SK-N-SH (cell line): ENCODE data around the gene NEU2. TPM values are rescaled to one million over a fixed set of nuclear protein-coding genes. Genes with fewer than 3 reads are reported as not detected.

Source experiments
- CTCF ChIA-PET: fragments of 300-600, 350-600 bp; formaldehyde crosslinking; extraction: SDS; loops from one replicate; lab custom pipeline; 2021; lab: Yijun Ruan, JAX
- POLR2A ChIA-PET: fragments of 350-600 bp; sonication (Branson Sonifier 250); formaldehyde crosslinking; extraction: SDS; loops from one replicate; lab custom pipeline; 2020; ENCODE audit warnings: antibody characterized with exemption, inconsistent platforms; lab: Yijun Ruan, JAX
- DNase-seq: peaks from one replicate; pipeline ENCODE4 v3.0.0; 2012
- H2AFZ ChIP-seq: fragments of 200-600 bp; sonication (generic); 2 replicates; pipeline ENCODE4 v1.8.1; 2016; ENCODE audit warnings: antibody characterized with exemption, mild to moderate bottlenecking, low read depth
- H3F3A ChIP-seq: fragments of 200-600 bp; sonication (generic); replicated peaks from 2 replicates; pipeline ENCODE3; 2016; ENCODE audit warnings: antibody characterized with exemption, mild to moderate bottlenecking; ENCODE audit not compliant: insufficient read depth
- H3K27ac ChIP-seq, 2 experiments: fragments of 200-500 bp in 1 of 2; fragments of 200-600 bp in 1 of 2; sonication (Bioruptor generic) in 1 of 2; sonication (generic), shearing (Covaris generic) in 1 of 2; 2 replicates each; pipeline versions ENCODE4 v1.5.1 to v1.6.1; 2014 to 2016; ENCODE audit warnings: low read depth in 2 of 2, inconsistent platforms in 1 of 2, low read length in 1 of 2, mild to moderate bottlenecking in 1 of 2, mixed read lengths in 1 of 2
- H3K27me3 ChIP-seq: fragments of 200-600 bp; sonication (generic), shearing (Covaris generic); 2 replicates; pipeline ENCODE4 v1.6.1; 2016; ENCODE audit warnings: mixed run types; ENCODE audit not compliant: insufficient read depth
- H3K36me3 ChIP-seq, 2 experiments: fragments of 200-500 bp in 1 of 2; fragments of 200-600 bp in 1 of 2; sonication (Bioruptor generic) in 1 of 2; sonication (generic) in 1 of 2; replicated peaks in 1 of 2; 2 replicates each; pipeline versions ENCODE3 to v1.5.1; 2014 to 2016; ENCODE audit warnings: low read length in 1 of 2, mild to moderate bottlenecking in 1 of 2; ENCODE audit not compliant: insufficient read depth in 2 of 2, control insufficient read depth in 1 of 2
- H3K4me1 ChIP-seq, 2 experiments: fragments of 200-500 bp in 1 of 2; fragments of 200-600 bp in 1 of 2; sonication (Bioruptor generic) in 1 of 2; sonication (generic), shearing (Covaris generic) in 1 of 2; 2 replicates each; pipeline versions ENCODE4 v1.5.1 to v1.6.1; 2014 to 2016; ENCODE audit warnings: low read depth in 1 of 2, low read length in 1 of 2, mixed run types in 1 of 2; ENCODE audit not compliant: insufficient read depth in 2 of 2, control insufficient read depth in 1 of 2
- H3K4me2 ChIP-seq: fragments of 200-600 bp; sonication (generic), shearing (Covaris generic); 2 replicates; pipeline ENCODE4 v1.6.1; 2017; ENCODE audit warnings: mixed run types
- H3K4me3 ChIP-seq, 2 experiments: fragments of 200-500 bp in 1 of 2; fragments of 200-600 bp in 1 of 2; sonication (Bioruptor generic) in 1 of 2; sonication (generic), shearing (Covaris generic) in 1 of 2; 2 replicates each; pipeline versions ENCODE4 v1.5.1 to v1.8.1; 2014 to 2016; ENCODE audit warnings: low read depth in 2 of 2, inconsistent platforms in 1 of 2, low read length in 1 of 2, mild to moderate bottlenecking in 1 of 2, mixed read lengths in 1 of 2, moderate library complexity in 1 of 2
- H3K79me2 ChIP-seq: fragments of 200-600 bp; sonication (generic); 2 replicates; pipeline ENCODE4 v1.8.1; 2017; ENCODE audit warnings: mild to moderate bottlenecking; ENCODE audit not compliant: insufficient read depth
- H3K9ac ChIP-seq: fragments of 200-600 bp; sonication (generic); 2 replicates; pipeline ENCODE4 v1.6.1; 2017; ENCODE audit warnings: mixed run types
- H3K9me2 ChIP-seq: fragments of 200-600 bp; sonication (generic); 2 replicates; pipeline ENCODE4 v1.6.1; 2017; ENCODE audit warnings: mixed run types
- H3K9me3 ChIP-seq: fragments of 200-600 bp; sonication (generic); 2 replicates; pipeline ENCODE4 v1.6.1; 2017; ENCODE audit warnings: mixed run types, mild to moderate bottlenecking, moderate library complexity
- H4K20me1 ChIP-seq: fragments of 200-600 bp; sonication (generic); 2 replicates; pipeline ENCODE4 v1.6.1; 2017; ENCODE audit warnings: mild to moderate bottlenecking, mixed run types; ENCODE audit not compliant: insufficient read depth
- CHD2 ChIP-seq: fragments of 150-350 bp; IDR thresholded peaks from 2 replicates; pipeline ENCODE4 v1.6.1; 2018; ENCODE audit warnings: low read length; ENCODE audit not compliant: partially characterized antibody
- ELF1 ChIP-seq: IDR thresholded peaks from 2 replicates; pipeline ENCODE4 v1.4.0; 2012
- EZH2phosphoT487 ChIP-seq: fragments of 200-600 bp; sonication (generic); IDR thresholded peaks from 2 replicates; pipeline ENCODE4 v1.6.1; 2017; ENCODE audit warnings: low read depth, mixed run types, mild to moderate bottlenecking, antibody characterized with exemption, moderate library complexity, borderline replicate concordance
- FOXJ3 ChIP-seq: sonication (generic); formaldehyde crosslinking; IDR thresholded peaks from 2 replicates; pipeline ENCODE4 v1.5.1; 2020; ENCODE audit warnings: mild to moderate bottlenecking, missing genetic modification reagents
- GABPA ChIP-seq: IDR thresholded peaks from 2 replicates; pipeline ENCODE4 v1.4.0; 2012; ENCODE audit warnings: low read depth, mild to moderate bottlenecking
- NFIC ChIP-seq: IDR thresholded peaks from 2 replicates; pipeline ENCODE4 v1.4.0; 2012; ENCODE audit warnings: borderline replicate concordance
- RFX5 ChIP-seq: IDR thresholded peaks from 2 replicates; pipeline ENCODE4 v1.6.1; 2012; ENCODE audit warnings: mild to moderate bottlenecking, improper control_type of control experiment, low read length
- RXRA ChIP-seq: IDR thresholded peaks from 2 replicates; pipeline ENCODE4 v1.4.0; 2012; ENCODE audit warnings: low read depth, mild to moderate bottlenecking, borderline replicate concordance
- TAF1 ChIP-seq: IDR thresholded peaks from 2 replicates; pipeline ENCODE4 v1.6.1; 2012; ENCODE audit warnings: low read depth, mild to moderate bottlenecking, low read length, moderate library complexity, borderline replicate concordance
- TCF12 ChIP-seq: IDR thresholded peaks from 2 replicates; pipeline ENCODE4 v1.4.0; 2012
- TEAD4 ChIP-seq: IDR thresholded peaks from 2 replicates; pipeline ENCODE4 v1.4.0; 2012; ENCODE audit warnings: mild to moderate bottlenecking, borderline replicate concordance; ENCODE audit not compliant: insufficient read depth
- YY1 ChIP-seq: IDR thresholded peaks from 2 replicates; pipeline ENCODE4 v1.4.0; 2012; ENCODE audit warnings: low read depth, mild to moderate bottlenecking
- WGBS: methylation state at CpG from one replicate; pipeline ENCODE4 v1.1.6; 2017; ENCODE audit warnings: low lambda C conversion rate; 5-methylcytosine and 5-hydroxymethylcytosine counted together
- polyA plus RNA-seq, 3 experiments: library from polyadenylated mRNA; depleted of rRNA; stranded (reverse); fragments of >200 nt; gene quantifications; 2 replicates each; pipeline ENCODE4 v1.2.3, GENCODE V29; 2012
- TF ChIP-seq, protein P1 (sequence below): IDR thresholded peaks from 2 replicates; pipeline ENCODE4 v1.4.0; 2012; ENCODE audit warnings: low read depth
- TF ChIP-seq, protein P2 (sequence below): fragments of 150-350 bp; IDR thresholded peaks from 2 replicates; pipeline ENCODE4 v1.6.1; 2016; ENCODE audit warnings: mild to moderate bottlenecking, low read depth, low read length
- TF ChIP-seq, protein P3 (sequence below): IDR thresholded peaks from 2 replicates; pipeline ENCODE4 v1.6.1; 2012; ENCODE audit warnings: mild to moderate bottlenecking, low read depth, low read length, moderate library complexity
- TF ChIP-seq, protein P4 (sequence below): fragments of 150-350 bp; IDR thresholded peaks from 2 replicates; pipeline ENCODE4 v1.6.1; 2017; ENCODE audit warnings: antibody characterized with exemption, low read length, low read depth, borderline replicate concordance

Gene NEU2
- polyA plus RNA-seq, 1 of the 3 experiments (the other 2 are of a cell fraction), result not detected

DNA sequence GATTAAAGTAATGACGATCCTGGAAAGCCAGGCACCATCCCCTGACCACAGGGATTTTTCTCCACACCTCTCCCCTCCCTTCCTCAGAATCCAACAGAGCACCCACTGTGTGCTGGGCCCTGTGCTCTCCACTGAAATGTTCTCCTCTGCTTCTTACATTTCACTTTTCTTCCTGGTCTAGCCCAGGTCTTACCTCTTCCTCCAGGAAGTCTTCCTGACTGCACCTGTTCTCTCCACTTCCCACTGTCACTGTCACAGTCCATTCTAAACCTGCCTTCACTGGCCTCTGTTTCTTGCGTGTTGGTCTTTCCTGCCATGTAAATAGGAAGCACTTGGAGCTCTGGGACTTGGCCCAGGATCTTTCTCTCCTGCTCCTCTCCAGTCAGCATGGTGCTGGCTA, 12.0 kb upstream of the NEU2 start:
- ChIA-PET POLR2A (no interaction called here), CTCF (interaction anchor here (1.4 kb wide), 1 partner anchor 9 kb away, joined by 4 read pairs; no protein-coding TSS in a partner anchor)
- Histone ChIP-seq H3K4me3 (no peak overlapping the region), H3K79me2 (no peaks in the 10 kb centered on the region), H3K9me2 (no peaks in the 10 kb centered on the region), H3K27me3 (no peaks in the 10 kb centered on the region), H3K4me1 (no peaks in the 10 kb centered on the region), H3K36me3 (no peaks in the 10 kb centered on the region), H3K27ac (no peak overlapping the region), H4K20me1 (no peaks in the 10 kb centered on the region), H3K9ac (no peak overlapping the region), H2AFZ (no peak overlapping the region), H3K4me2 (no peak overlapping the region), H3K9me3 (no peaks in the 10 kb centered on the region), H3F3A (no peaks in the 10 kb centered on the region)
- TF ChIP-seq RFX5 (no peak), EZH2phosphoT487 (no peak), TAF1 (no peak), RXRA (no peak), YY1 (no peak), GABPA (no peak), FOXJ3 (CRISPR knock-in tag) (no peak), ELF1 (no peak)
- TF ChIP-seq, protein P1, sequence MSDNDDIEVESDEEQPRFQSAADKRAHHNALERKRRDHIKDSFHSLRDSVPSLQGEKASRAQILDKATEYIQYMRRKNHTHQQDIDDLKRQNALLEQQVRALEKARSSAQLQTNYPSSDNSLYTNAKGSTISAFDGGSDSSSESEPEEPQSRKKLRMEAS, result no peak
- TF ChIP-seq, protein P2, sequence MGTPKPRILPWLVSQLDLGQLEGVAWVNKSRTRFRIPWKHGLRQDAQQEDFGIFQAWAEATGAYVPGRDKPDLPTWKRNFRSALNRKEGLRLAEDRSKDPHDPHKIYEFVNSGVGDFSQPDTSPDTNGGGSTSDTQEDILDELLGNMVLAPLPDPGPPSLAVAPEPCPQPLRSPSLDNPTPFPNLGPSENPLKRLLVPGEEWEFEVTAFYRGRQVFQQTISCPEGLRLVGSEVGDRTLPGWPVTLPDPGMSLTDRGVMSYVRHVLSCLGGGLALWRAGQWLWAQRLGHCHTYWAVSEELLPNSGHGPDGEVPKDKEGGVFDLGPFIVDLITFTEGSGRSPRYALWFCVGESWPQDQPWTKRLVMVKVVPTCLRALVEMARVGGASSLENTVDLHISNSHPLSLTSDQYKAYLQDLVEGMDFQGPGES, result no peak
- 79% methylated on average over 2 of the region's 2 CpGs for WGBS
- no peak for DNase-seq

DNA sequence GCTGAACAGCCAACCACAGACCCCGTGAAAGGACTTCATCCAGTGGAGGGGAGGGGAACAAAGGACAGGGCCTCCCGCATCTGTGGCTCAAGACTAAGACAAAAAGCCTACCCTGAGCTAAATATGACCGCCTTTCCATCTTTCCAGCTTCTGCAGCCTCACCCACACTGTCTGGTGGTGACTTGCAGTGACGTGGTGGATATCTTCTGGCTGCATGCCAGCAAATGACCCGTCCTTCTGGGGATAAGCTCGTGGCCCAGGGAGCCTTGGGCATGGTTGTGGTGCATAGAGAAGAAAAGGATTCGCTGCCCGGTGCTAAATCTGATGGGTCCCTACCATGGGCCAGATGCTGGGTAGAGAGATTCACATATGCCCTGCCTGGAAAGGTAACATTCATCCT, 10.7 kb upstream of the NEU2 start:
- DNase-seq, result no peak
- H3K79me2 ChIP-seq, result no peaks in the 10 kb centered on the region
- POLR2A ChIA-PET, result no interaction called here

DNA sequence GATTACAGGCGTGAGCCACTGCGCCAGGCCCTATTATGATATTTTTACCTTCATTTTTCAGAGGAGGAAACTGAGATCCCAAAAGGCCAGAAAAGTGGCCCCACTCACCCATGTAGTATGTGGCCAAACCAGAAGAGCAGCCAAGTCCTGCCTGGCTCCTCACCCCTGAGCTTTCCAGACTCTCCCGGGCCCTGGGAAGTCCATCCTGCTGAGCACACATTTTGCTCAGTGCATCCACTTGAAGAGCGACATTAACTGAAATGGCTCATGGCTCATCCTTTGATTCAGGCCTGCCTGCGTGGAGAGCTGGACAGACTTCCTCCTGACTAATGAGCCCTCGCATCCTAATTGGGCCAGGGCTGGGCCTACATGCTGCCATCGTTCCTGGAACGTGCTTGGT, 9.9 kb upstream of the NEU2 start:
- ChIA-PET CTCF (no interaction called here), POLR2A (no interaction called here)
- DNase-seq, result no peak
- no peaks in the 10 kb centered on the region for H3K9me2 ChIP-seq
- H3K4me2 ChIP-seq, result no peak overlapping the region
- no peaks in the 10 kb centered on the region for H3K36me3 ChIP-seq
- H3F3A ChIP-seq, result no peaks in the 10 kb centered on the region
- no peaks in the 10 kb centered on the region for H3K27me3 ChIP-seq
- H3K4me3 ChIP-seq, result no peak overlapping the region
- H3K79me2 ChIP-seq, result no peaks in the 10 kb centered on the region
- H3K4me1 ChIP-seq, result no peaks in the 10 kb centered on the region
- WGBS, result 88% methylated on average over 8 of the region's 8 CpGs
- H2AFZ ChIP-seq, result no peak overlapping the region
- no peak overlapping the region for H3K27ac ChIP-seq
- no peaks in the 10 kb centered on the region for H3K9me3 ChIP-seq
- H4K20me1 ChIP-seq, result no peaks in the 10 kb centered on the region
- H3K9ac ChIP-seq, result no peak overlapping the region
- TF ChIP-seq, protein P3, sequence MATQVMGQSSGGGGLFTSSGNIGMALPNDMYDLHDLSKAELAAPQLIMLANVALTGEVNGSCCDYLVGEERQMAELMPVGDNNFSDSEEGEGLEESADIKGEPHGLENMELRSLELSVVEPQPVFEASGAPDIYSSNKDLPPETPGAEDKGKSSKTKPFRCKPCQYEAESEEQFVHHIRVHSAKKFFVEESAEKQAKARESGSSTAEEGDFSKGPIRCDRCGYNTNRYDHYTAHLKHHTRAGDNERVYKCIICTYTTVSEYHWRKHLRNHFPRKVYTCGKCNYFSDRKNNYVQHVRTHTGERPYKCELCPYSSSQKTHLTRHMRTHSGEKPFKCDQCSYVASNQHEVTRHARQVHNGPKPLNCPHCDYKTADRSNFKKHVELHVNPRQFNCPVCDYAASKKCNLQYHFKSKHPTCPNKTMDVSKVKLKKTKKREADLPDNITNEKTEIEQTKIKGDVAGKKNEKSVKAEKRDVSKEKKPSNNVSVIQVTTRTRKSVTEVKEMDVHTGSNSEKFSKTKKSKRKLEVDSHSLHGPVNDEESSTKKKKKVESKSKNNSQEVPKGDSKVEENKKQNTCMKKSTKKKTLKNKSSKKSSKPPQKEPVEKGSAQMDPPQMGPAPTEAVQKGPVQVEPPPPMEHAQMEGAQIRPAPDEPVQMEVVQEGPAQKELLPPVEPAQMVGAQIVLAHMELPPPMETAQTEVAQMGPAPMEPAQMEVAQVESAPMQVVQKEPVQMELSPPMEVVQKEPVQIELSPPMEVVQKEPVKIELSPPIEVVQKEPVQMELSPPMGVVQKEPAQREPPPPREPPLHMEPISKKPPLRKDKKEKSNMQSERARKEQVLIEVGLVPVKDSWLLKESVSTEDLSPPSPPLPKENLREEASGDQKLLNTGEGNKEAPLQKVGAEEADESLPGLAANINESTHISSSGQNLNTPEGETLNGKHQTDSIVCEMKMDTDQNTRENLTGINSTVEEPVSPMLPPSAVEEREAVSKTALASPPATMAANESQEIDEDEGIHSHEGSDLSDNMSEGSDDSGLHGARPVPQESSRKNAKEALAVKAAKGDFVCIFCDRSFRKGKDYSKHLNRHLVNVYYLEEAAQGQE, result no peak
- TF ChIP-seq EZH2phosphoT487, result no peak
- no peak for TF ChIP-seq TEAD4
- TF ChIP-seq, protein P4, sequence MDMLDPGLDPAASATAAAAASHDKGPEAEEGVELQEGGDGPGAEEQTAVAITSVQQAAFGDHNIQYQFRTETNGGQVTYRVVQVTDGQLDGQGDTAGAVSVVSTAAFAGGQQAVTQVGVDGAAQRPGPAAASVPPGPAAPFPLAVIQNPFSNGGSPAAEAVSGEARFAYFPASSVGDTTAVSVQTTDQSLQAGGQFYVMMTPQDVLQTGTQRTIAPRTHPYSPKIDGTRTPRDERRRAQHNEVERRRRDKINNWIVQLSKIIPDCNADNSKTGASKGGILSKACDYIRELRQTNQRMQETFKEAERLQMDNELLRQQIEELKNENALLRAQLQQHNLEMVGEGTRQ, result no peak
- no peak for TF ChIP-seq NFIC
- TF ChIP-seq, protein P2, result no peak
- TF ChIP-seq CHD2, result no peak

More for the DNA sequence above, 10.7 kb upstream of the NEU2 start:
- H3K27me3 ChIP-seq, result no peaks in the 10 kb centered on the region
- no peak overlapping the region for H3K27ac ChIP-seq
- H3K9me3 ChIP-seq, result no peaks in the 10 kb centered on the region
- H3K36me3 ChIP-seq, result no peaks in the 10 kb centered on the region
- H3K4me3 ChIP-seq, result no peak overlapping the region
- H3K9ac ChIP-seq, result no peak overlapping the region
- TF ChIP-seq NFIC (peak; percentile 44; the same call in 1 of the 2 replicates), TCF12 (no peak)
- no peak overlapping the region for H3K4me2 ChIP-seq
- 72% methylated on average over 5 of the region's 8 CpGs for WGBS
- H3K4me1 ChIP-seq, result no peaks in the 10 kb centered on the region
- no peaks in the 10 kb centered on the region for H4K20me1 ChIP-seq
- H3F3A ChIP-seq, result no peaks in the 10 kb centered on the region
- H3K9me2 ChIP-seq, result no peaks in the 10 kb centered on the region
- CTCF ChIA-PET, result no interaction called here
- no peak overlapping the region for H2AFZ ChIP-seq
